HG02884 (cell line): Measurements from ENCODE around the gene ERF.

ENCODE experiments used
- ATAC-seq: cut with Tn5 transposase; IDR thresholded peaks from one replicate; pipeline ENCODE4 v1.9.1; 2021; ENCODE audit warnings: mild to moderate bottlenecking, moderate library complexity; ENCODE audit not compliant: unreplicated experiment

ERF gene

GRCh38 chr19:42254089-42254849, 659 bp downstream of the ERF start:
- ATAC-seq = no peak

- no peak for ATAC-seq
Observed at GRCh38 chr19:42253245-42254088, 1.5 kb downstream of the ERF start.

GRCh38 chr19:42252365-42253244, 2.3 kb downstream of the ERF start:
- no peak for ATAC-seq

DNA sequence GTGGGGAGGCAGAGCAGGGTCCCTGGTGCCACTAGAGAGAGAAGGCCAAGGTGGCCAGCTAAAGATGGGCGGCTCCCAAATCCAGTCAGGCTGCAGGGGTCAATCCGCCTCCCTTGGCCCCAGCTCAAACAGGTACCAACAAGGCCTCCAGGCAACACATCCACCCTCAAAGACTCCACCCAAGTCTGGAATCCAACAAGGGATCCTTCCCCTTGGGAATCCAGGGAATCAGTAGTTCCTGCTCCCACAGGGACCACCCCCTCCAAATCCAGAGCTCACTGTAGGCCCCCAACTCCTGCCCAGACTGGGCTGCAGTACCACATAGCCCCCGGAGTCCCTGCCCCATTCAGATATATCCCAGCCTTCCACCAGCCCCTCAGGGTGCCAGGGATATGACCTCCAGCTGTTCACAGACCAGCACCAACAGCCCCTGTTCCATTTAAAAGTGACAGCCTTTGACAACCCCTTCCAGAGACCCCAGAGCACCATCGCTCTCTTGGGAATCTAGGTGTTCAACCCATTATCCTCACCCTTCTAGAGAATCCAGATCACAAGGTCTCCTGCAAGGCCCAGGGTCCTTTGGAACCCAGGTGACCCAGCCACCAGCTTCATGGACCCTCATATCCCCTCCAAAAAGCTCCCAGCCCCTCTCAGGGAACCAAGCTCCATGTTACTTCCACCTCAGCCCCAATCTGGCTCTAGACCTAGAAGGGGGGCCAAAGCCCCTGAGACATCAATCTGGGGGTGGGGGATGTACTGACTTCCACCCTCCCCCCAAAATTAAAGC, 3.2 kb downstream of the ERF start:
- ATAC-seq = no peak

- no peak for ATAC-seq
Observed at GRCh38 chr19:42250666-42251531, 4.0 kb downstream of the ERF start.

GRCh38 chr19:42250183-42250665, 4.7 kb downstream of the ERF start:
- ATAC-seq = no peak

GRCh38 chr19:42249769-42250168, 5.2 kb downstream of the ERF start:
- ATAC-seq = no peak

- no peak for ATAC-seq
Observed at GRCh38 chr19:42249149-42249750, 5.7 kb downstream of the ERF start.

- ATAC-seq = no peak
Observed at GRCh38 chr19:42248270-42249148, 6.4 kb downstream of the ERF start.

DNA sequence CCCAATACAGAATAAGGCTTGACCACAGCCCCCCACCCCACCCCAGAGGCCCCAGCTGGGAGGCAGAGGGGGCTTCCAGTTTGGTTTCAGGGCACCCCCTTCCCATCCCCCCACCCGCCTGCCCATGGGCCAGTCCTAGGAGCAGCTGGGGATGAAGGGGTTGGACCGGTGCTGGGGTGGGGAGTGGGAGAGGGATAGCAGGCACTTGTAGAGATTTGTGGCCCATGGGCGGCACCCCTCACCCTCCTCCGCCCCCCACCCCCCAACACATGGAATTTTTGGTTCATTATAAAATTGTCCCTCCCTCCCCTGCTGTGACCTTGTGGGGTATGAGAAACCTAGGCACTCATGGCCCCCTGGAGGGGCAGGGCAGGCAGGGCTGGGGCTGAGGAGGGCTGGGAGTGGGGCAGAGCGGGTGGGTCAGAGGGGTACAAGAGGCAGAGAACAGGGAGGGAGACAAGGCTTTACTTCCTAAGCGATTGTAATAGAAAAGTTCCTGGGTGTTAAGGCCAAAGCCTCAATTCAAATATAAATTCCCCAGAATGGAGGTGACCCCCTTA, 7.2 kb downstream of the ERF start:
- no peak for ATAC-seq

DNA sequence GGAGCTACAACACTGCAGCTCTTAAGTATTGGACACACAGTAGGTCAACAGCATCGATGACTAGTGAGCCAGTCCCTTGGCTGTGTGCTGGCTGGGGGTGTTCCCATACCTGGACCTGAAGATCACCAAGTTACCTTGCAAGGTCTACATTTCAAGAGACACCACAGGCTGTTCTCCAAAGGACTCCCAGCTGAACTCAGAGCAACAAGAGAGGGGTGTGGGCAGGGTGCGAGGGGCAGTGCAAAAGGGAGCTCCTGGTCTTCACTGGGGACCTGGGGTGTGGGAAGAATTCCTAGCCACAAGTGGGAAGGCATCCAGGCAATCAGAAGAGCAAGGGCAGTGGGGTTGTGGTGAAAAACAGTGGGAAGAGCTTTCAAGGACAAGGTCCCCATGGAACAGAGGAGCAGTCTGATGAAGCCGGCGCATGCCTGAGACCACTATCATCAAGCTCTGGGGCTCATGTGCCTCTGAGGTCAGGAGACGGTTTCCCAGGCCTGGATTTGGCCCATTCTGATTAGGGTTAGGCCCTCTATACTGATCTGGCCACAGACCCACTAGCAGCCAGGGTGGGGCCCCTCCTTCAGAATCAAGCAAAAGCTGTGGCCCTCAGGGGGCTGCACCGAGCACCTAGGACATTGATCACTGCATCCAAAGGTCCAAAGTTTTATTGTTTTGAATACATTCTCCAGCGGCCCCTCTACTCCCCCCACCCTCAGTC, 7.8 kb downstream of the ERF start:
- ATAC-seq = no peak

- ATAC-seq = no peak
Observed at GRCh38 chr19:42246143-42246921, 8.6 kb downstream of the ERF start.

- no peak for ATAC-seq
Observed at GRCh38 chr19:42245231-42245630, 9.7 kb downstream of the ERF start.

- ATAC-seq = peak; percentile 26
Observed at GRCh38 chr19:42244347-42245220, 10.3 kb downstream of the ERF start.
